ENCODE data around the gene JAKMIP3. TPM values are rescaled to one million over a fixed set of nuclear protein-coding genes. Genes with fewer than 3 reads are reported as not detected.

Gene JAKMIP3
- total RNA-seq, 1 donor from 2014 or later: 0.17 TPM

DNA sequence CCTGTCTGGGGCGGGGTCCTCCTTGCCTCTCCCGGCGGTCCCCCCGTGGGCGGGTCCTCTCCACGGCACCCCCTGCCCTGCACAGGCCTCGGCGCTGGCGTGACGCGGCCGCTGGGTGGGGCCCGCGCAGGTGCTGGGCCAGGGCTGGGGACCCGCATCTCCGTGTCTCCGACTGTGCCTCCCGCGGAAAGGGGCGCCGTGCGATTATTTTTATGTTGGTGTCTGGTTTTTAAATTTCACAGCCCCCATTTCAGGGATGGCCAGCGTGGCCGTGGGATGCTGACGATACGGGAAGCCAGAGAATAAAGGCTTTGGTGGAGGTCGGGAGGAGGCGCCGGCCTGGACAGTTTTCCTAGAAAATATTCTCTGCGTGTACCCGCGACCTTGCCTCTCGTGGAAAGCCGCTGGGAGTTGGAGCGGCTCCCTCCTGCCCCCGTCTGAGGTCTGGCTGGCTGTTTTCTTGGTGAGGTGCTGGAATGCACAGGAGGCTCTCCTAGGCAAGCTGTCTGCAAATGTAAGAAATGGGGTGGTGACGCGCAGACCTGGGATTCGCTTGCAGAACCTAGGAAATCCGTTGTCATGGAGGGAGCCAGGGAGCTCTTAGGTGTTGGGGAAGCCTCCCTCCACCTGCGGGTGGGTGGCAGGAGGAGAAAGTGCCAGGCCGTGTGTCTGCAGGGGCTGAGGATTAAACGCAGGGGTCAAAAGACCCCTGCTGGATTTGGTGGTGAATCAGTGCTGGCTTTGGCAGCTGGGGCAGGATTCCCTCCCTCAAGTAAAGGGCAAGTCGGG is 28.7 kb upstream of the JAKMIP3 start:
- H3K27me3 Mint-ChIP-seq: peaks cover 84% of the 10 kb centered on the region
- peak overlapping the region; percentile 68 for H3K4me3 Mint-ChIP-seq (ENCODE audit: low read depth)
- peaks cover 5% of the 10 kb centered on the region for H3K4me1 Mint-ChIP-seq (ENCODE audit: low read depth)
- TF ChIP-seq, protein P1, sequence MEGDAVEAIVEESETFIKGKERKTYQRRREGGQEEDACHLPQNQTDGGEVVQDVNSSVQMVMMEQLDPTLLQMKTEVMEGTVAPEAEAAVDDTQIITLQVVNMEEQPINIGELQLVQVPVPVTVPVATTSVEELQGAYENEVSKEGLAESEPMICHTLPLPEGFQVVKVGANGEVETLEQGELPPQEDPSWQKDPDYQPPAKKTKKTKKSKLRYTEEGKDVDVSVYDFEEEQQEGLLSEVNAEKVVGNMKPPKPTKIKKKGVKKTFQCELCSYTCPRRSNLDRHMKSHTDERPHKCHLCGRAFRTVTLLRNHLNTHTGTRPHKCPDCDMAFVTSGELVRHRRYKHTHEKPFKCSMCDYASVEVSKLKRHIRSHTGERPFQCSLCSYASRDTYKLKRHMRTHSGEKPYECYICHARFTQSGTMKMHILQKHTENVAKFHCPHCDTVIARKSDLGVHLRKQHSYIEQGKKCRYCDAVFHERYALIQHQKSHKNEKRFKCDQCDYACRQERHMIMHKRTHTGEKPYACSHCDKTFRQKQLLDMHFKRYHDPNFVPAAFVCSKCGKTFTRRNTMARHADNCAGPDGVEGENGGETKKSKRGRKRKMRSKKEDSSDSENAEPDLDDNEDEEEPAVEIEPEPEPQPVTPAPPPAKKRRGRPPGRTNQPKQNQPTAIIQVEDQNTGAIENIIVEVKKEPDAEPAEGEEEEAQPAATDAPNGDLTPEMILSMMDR (IDR thresholded peaks at IDR 0.05; ENCODE audit: unreplicated experiment): peak; percentile 30
- DNase-seq (ENCODE audit: low spot score, unreplicated experiment): no peak
- H3K9me3 Mint-ChIP-seq (ENCODE audit: low read depth): no peaks in the 10 kb centered on the region
- H3K27ac Mint-ChIP-seq: no peak overlapping the region
- no peaks in the 10 kb centered on the region for H3K36me3 Mint-ChIP-seq (ENCODE audit: insufficient read depth)

DNA sequence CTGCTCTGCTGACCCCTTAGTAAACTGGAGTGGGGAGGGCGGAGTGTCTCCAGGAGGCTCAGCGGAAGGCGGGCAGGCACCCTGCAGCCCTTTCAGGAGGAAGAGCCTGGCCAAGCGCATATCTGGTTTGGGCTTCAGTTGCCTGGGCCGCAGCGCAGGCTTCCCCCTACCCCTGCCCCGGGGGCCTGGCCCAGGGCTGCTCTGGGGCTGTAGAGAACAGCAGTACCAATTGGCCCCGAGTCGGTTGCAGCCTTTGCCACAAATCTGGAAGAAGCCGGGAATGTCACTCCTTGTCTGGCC is 28.1 kb upstream of the JAKMIP3 start:
- H3K9me3 Mint-ChIP-seq (ENCODE audit: low read depth): no peaks in the 10 kb centered on the region
- H3K4me1 Mint-ChIP-seq (ENCODE audit: low read depth): peaks cover 5% of the 10 kb centered on the region
- no peak for DNase-seq (ENCODE audit: low spot score, unreplicated experiment)
- peak overlapping the region; percentile 68 for H3K4me3 Mint-ChIP-seq (ENCODE audit: low read depth)
- H3K36me3 Mint-ChIP-seq (ENCODE audit: insufficient read depth): no peaks in the 10 kb centered on the region
- peaks cover 90% of the 10 kb centered on the region for H3K27me3 Mint-ChIP-seq
- TF ChIP-seq, protein P1 (IDR thresholded peaks at IDR 0.05; ENCODE audit: unreplicated experiment): no peak
- H3K27ac Mint-ChIP-seq: no peak overlapping the region

DNA sequence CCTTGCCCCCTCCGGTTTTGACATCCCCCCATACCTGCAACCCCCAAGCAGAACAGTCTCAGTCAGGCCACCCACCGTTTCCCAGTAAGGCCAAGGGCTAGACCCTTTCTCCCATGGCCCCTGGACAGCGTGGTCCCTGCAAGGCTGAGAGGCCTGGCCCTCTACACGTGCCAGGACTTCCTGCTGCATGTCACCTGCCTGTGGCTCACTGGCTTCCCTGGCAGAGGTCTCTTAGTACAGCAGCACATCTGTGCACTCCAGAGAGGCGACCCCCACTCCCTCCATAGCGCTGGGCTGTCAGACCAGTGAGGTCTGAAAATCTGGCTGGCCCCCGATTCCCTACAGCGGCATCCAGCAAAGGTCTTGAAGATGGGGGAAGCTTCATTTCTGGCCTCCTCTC is 26.4 kb upstream of the JAKMIP3 start:
- Mint-ChIP-seq H3K4me3 (ENCODE audit: low read depth) (no peak overlapping the region), H3K4me1 (ENCODE audit: low read depth) (peaks cover 5% of the 10 kb centered on the region), H3K36me3 (ENCODE audit: insufficient read depth) (no peaks in the 10 kb centered on the region), H3K27ac (no peak overlapping the region), H3K27me3 (peaks cover 89% of the 10 kb centered on the region), H3K9me3 (ENCODE audit: low read depth) (no peaks in the 10 kb centered on the region)
- TF ChIP-seq, protein P1 (IDR thresholded peaks at IDR 0.05; ENCODE audit: unreplicated experiment): no peak
- DNase-seq (ENCODE audit: low spot score, unreplicated experiment): no peak

DNA sequence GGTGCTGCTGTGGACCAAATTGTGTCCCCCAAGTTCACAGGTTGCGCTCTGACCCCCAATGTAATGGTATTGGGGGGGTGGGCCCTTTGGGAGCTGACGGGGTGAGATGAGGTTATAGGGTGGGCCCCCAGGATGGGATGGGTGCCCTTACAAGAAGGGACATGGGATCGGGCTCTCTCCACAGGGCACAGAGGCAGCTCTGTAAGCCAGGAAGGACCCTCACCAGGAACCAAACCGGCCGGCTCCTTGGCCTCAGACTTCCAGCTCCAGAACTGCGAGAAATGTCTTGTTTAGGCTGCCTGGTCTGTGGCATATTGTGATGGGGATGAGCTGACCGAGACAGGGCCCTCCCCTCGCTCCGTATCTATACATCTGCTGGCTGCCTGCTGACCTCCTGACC is 25.7 kb upstream of the JAKMIP3 start:
- H3K27ac Mint-ChIP-seq: no peak overlapping the region
- TF ChIP-seq, protein P1 (IDR thresholded peaks at IDR 0.05; ENCODE audit: unreplicated experiment): no peak
- no peaks in the 10 kb centered on the region for H3K9me3 Mint-ChIP-seq (ENCODE audit: low read depth)
- H3K4me3 Mint-ChIP-seq (ENCODE audit: low read depth): no peak overlapping the region
- DNase-seq (ENCODE audit: low spot score, unreplicated experiment): no peak
- H3K4me1 Mint-ChIP-seq (ENCODE audit: low read depth): peaks cover 5% of the 10 kb centered on the region
- peaks cover 89% of the 10 kb centered on the region for H3K27me3 Mint-ChIP-seq
- H3K36me3 Mint-ChIP-seq (ENCODE audit: insufficient read depth): no peaks in the 10 kb centered on the region

DNA sequence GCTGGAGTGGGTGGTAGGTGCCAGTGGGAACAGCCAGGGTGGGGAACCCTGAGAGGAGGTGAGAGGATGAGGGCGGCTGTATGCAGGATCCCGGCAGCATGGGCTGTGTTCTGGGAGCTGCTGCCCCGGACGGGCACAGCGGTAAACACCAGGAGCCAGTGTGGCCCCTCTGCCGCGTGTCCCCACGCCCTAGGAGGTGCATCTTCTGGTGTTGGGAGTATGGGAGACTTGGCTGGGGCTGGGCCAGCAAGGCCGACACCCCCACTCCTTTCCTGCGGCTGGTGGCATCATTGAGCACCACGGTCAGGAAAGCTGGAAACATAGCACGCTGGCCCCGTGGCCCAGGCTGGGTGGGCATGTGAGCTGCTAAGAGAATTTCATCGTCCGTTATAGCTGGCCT is 24.4 kb upstream of the JAKMIP3 start:
- peaks cover 5% of the 10 kb centered on the region for H3K4me1 Mint-ChIP-seq (ENCODE audit: low read depth)
- TF ChIP-seq, protein P1 (IDR thresholded peaks at IDR 0.05; ENCODE audit: unreplicated experiment): no peak
- DNase-seq (ENCODE audit: low spot score, unreplicated experiment): no peak
- no peaks in the 10 kb centered on the region for H3K36me3 Mint-ChIP-seq (ENCODE audit: insufficient read depth)
- no peaks in the 10 kb centered on the region for H3K9me3 Mint-ChIP-seq (ENCODE audit: low read depth)
- peaks cover 84% of the 10 kb centered on the region for H3K27me3 Mint-ChIP-seq
- no peak overlapping the region for H3K4me3 Mint-ChIP-seq (ENCODE audit: low read depth)
- H3K27ac Mint-ChIP-seq: no peak overlapping the region

Data from progenitor cell of endocrine pancreas (in vitro differentiated cells).